ENCODE results near the gene BMPR1A.

DNA sequence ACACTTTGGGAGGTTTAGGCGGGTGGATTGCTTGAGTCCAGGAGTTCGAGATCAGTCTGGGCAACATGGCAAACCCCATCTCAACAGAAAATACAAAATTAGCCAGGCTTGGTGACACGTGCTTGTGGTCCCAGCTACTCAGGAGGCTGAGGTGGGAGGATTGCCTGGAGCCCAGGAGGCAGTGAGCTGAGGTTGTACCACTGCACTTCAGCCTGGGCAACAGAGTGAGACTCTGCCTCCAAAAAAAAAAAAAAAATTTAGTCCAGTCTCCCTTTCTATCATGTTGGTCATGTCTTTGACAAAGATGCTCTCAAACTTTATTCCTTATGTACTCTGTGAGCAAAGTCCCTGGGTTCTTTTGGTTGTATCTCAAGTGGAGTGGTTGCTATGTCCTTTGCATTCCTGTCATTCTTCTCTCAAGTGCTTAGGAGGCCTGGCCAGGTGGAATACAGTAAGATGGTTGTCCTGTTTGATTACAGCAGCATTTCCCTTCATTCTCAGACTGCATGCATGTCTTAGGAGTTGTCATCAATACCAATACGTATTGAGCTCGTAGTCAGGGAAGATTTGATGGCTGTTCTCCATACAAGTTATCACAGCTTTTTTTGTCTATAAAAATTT is 115.3 kb downstream of the BMPR1A start:
- TF ChIP-seq, protein P1, sequence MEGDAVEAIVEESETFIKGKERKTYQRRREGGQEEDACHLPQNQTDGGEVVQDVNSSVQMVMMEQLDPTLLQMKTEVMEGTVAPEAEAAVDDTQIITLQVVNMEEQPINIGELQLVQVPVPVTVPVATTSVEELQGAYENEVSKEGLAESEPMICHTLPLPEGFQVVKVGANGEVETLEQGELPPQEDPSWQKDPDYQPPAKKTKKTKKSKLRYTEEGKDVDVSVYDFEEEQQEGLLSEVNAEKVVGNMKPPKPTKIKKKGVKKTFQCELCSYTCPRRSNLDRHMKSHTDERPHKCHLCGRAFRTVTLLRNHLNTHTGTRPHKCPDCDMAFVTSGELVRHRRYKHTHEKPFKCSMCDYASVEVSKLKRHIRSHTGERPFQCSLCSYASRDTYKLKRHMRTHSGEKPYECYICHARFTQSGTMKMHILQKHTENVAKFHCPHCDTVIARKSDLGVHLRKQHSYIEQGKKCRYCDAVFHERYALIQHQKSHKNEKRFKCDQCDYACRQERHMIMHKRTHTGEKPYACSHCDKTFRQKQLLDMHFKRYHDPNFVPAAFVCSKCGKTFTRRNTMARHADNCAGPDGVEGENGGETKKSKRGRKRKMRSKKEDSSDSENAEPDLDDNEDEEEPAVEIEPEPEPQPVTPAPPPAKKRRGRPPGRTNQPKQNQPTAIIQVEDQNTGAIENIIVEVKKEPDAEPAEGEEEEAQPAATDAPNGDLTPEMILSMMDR (optimal IDR thresholded peaks at IDR 0.05 in 1 of 3, IDR thresholded peaks at IDR 0.05 in 1 of 3, conservative IDR thresholded peaks at IDR 0.05 in 1 of 3; ENCODE audit: extremely low read depth in 1 of 3, insufficient read depth in 2 of 3, low read length in 3 of 3): no peak
- TF ChIP-seq EZH2 (IDR thresholded peaks at IDR 0.05; ENCODE audit: low read length): no peak
